ELR (cell line): ENCODE data around the gene CALN1.

Experiments used
- DNase-seq: peaks from one replicate; pipeline ENCODE4 v3.0.0-alpha.2; 2015; ENCODE audit warnings: low read depth

Gene CALN1

GRCh38 chr7:72182036-72182435 lies 230.1 kb downstream of the CALN1 start:
- no peak for DNase-seq

GRCh38 chr7:72176875-72177274 lies 235.3 kb downstream of the CALN1 start:
- DNase-seq: no peak

GRCh38 chr7:72170475-72170874 lies 241.7 kb downstream of the CALN1 start:
- no peak for DNase-seq

- no peak for DNase-seq
These were observed 248.9 kb downstream of the CALN1 start for GRCh38 chr7:72163271-72163670.

GRCh38 chr7:72161534-72161933 lies 250.6 kb downstream of the CALN1 start:
- no peak for DNase-seq

GRCh38 chr7:72159911-72160310 lies 252.2 kb downstream of the CALN1 start:
- no peak for DNase-seq

GRCh38 chr7:72156671-72157070 lies 255.5 kb downstream of the CALN1 start:
- no peak for DNase-seq

GRCh38 chr7:72153132-72153512 lies 259.0 kb downstream of the CALN1 start:
- no peak for DNase-seq

GRCh38 chr7:72152161-72153131 lies 259.7 kb downstream of the CALN1 start:
- no peak for DNase-seq

- DNase-seq: no peak
These were observed 271.6 kb downstream of the CALN1 start for GRCh38 chr7:72140566-72140965.

GRCh38 chr7:72127136-72127535 lies 285.0 kb downstream of the CALN1 start:
- no peak for DNase-seq

- no peak for DNase-seq
These were observed 288.2 kb downstream of the CALN1 start for GRCh38 chr7:72123913-72124312.

GRCh38 chr7:72118366-72118765 lies 293.8 kb downstream of the CALN1 start:
- no peak for DNase-seq

GRCh38 chr7:72114129-72114528 lies 298.0 kb downstream of the CALN1 start:
- DNase-seq: no peak

GRCh38 chr7:72112992-72113391 lies 299.1 kb downstream of the CALN1 start:
- DNase-seq: no peak

- DNase-seq: no peak
These were observed 299.6 kb downstream of the CALN1 start for GRCh38 chr7:72112530-72112929.

- DNase-seq: no peak
These were observed 301.1 kb downstream of the CALN1 start for GRCh38 chr7:72111086-72111485.

- DNase-seq: no peak
These were observed 302.6 kb downstream of the CALN1 start for GRCh38 chr7:72109566-72109965.

- DNase-seq: no peak
These were observed 305.7 kb downstream of the CALN1 start for GRCh38 chr7:72106405-72106804.

GRCh38 chr7:72101444-72101843 lies 310.7 kb downstream of the CALN1 start:
- no peak for DNase-seq

- DNase-seq: no peak
These were observed 312.4 kb downstream of the CALN1 start for GRCh38 chr7:72099784-72100183.

- DNase-seq: no peak
These were observed 313.1 kb downstream of the CALN1 start for GRCh38 chr7:72098807-72099580.

- DNase-seq: no peak
These were observed 314.9 kb downstream of the CALN1 start for GRCh38 chr7:72097226-72097625.
